A549 (cell line): Measurements from ENCODE around the gene EMC8.

Experiments used
- CTCF ChIP-seq: fragments of >200 bp; sonication (Bioruptor Twin); formaldehyde crosslinking; IDR thresholded peaks from 3 replicates; pipeline ENCODE4 v1.5.1; 2016
- JUN ChIP-seq, 2 experiments: fragments of >200 bp; sonication (Bioruptor Twin); formaldehyde crosslinking; IDR thresholded peaks; 2 replicates in 1 of 2; 3 replicates in 1 of 2; pipeline ENCODE4 v1.6.1; 2016 to 2017
- POLR2A ChIP-seq: IDR thresholded peaks from 2 replicates; pipeline ENCODE4 v1.6.1; 2012; ENCODE audit warnings: mild to moderate bottlenecking, low read length
- SMC3 ChIP-seq: fragments of >200 bp; sonication (Bioruptor Twin); formaldehyde crosslinking; IDR thresholded peaks from 3 replicates; pipeline ENCODE4 v1.6.1; 2018; ENCODE audit warnings: inconsistent platforms

- TF ChIP-seq CTCF (no peak), JUN (IDR thresholded peaks at IDR 0.05) (no peak), SMC3 (no peak), POLR2A (no peak)
Measured at GRCh38 chr16:85798283-85798776, 1.0 kb downstream of the EMC8 start.
